ENCODE results near the gene WDR45.
A peak's percentile ranks its signal among the peaks of the same experiment; 100 is the strongest.

The WDR45 gene

GRCh38 chrX:49101629-49101984 lies 21.9 kb upstream of the WDR45 start:
- peak overlapping the region; percentile 46 for H3K27ac ChIP-seq (ENCODE audit: poor library complexity, severe bottlenecking)
- no peak for DNase-seq (ENCODE audit: low spot score)
- H3K9me3 ChIP-seq (ENCODE audit: severe bottlenecking), result no peaks in the 10 kb centered on the region
- TF ChIP-seq CTCF (IDR thresholded peaks at IDR 0.05; ENCODE audit: poor library complexity, severe bottlenecking), result peak; percentile 17
- H3K27me3 ChIP-seq (ENCODE audit: insufficient read depth, poor library complexity, severe bottlenecking), result no peaks in the 10 kb centered on the region
- peak overlapping the region; percentile 67 for H3K4me3 ChIP-seq (ENCODE audit: severe bottlenecking)
- peak; percentile 3; the same call in 1 of the 3 replicates for ATAC-seq (ENCODE audit: low read depth)
- H3K4me1 ChIP-seq (ENCODE audit: insufficient read depth, poor library complexity, severe bottlenecking), result no peaks in the 10 kb centered on the region
- no peaks in the 10 kb centered on the region for H3K36me3 ChIP-seq (ENCODE audit: low read depth)

- H3K9me3 ChIP-seq (ENCODE audit: severe bottlenecking), result no peaks in the 10 kb centered on the region
- H3K36me3 ChIP-seq (ENCODE audit: low read depth), result no peaks in the 10 kb centered on the region
- DNase-seq (ENCODE audit: low spot score) (peak; percentile 90), ATAC-seq (ENCODE audit: low read depth) (peak; percentile 96)
- H3K4me1 ChIP-seq (ENCODE audit: insufficient read depth, poor library complexity, severe bottlenecking), result no peaks in the 10 kb centered on the region
- peak overlapping the region; percentile 46 for H3K27ac ChIP-seq (ENCODE audit: poor library complexity, severe bottlenecking)
- no peak for TF ChIP-seq CTCF (IDR thresholded peaks at IDR 0.05; ENCODE audit: poor library complexity, severe bottlenecking)
- no peaks in the 10 kb centered on the region for H3K27me3 ChIP-seq (ENCODE audit: insufficient read depth, poor library complexity, severe bottlenecking)
- peak overlapping the region; percentile 67 for H3K4me3 ChIP-seq (ENCODE audit: severe bottlenecking)
Observed at GRCh38 chrX:49100704-49101628, 21.3 kb upstream of the WDR45 start.

GRCh38 chrX:49096419-49096818 lies 16.7 kb upstream of the WDR45 start:
- H3K36me3 ChIP-seq (ENCODE audit: low read depth), result no peaks in the 10 kb centered on the region
- H3K27ac ChIP-seq (ENCODE audit: poor library complexity, severe bottlenecking), result no peak overlapping the region
- H3K9me3 ChIP-seq (ENCODE audit: severe bottlenecking), result no peaks in the 10 kb centered on the region
- H3K4me1 ChIP-seq (ENCODE audit: insufficient read depth, poor library complexity, severe bottlenecking), result no peaks in the 10 kb centered on the region
- ATAC-seq (ENCODE audit: low read depth), result no peak
- H3K27me3 ChIP-seq (ENCODE audit: insufficient read depth, poor library complexity, severe bottlenecking), result no peaks in the 10 kb centered on the region
- no peak for DNase-seq (ENCODE audit: low spot score)
- H3K4me3 ChIP-seq (ENCODE audit: severe bottlenecking), result no peak overlapping the region
- no peak for TF ChIP-seq CTCF (IDR thresholded peaks at IDR 0.05; ENCODE audit: poor library complexity, severe bottlenecking)

- H3K9me3 ChIP-seq (ENCODE audit: severe bottlenecking), result no peaks in the 10 kb centered on the region
- no peak for TF ChIP-seq CTCF (IDR thresholded peaks at IDR 0.05; ENCODE audit: poor library complexity, severe bottlenecking)
- DNase-seq (ENCODE audit: low spot score), result no peak
- no peaks in the 10 kb centered on the region for H3K27me3 ChIP-seq (ENCODE audit: insufficient read depth, poor library complexity, severe bottlenecking)
- no peaks in the 10 kb centered on the region for H3K36me3 ChIP-seq (ENCODE audit: low read depth)
- ATAC-seq (ENCODE audit: low read depth), result no peak
- no peak overlapping the region for H3K27ac ChIP-seq (ENCODE audit: poor library complexity, severe bottlenecking)
- H3K4me1 ChIP-seq (ENCODE audit: insufficient read depth, poor library complexity, severe bottlenecking), result no peaks in the 10 kb centered on the region
- H3K4me3 ChIP-seq (ENCODE audit: severe bottlenecking), result no peak overlapping the region
Observed at GRCh38 chrX:49089553-49089952, 9.9 kb upstream of the WDR45 start.

Data from RWPE2 (cell line).